ENCODE measurements around the gene BACE1. TPM values are rescaled to one million over a fixed set of nuclear protein-coding genes. Genes with fewer than 3 reads are reported as not detected.

Gene BACE1
- total and polyA plus RNA-seq, 2 of the 13 experiments (the other 11 are each of a cell fraction or from before 2014, with no cell fraction given): 7.5 to 17.9 TPM

DNA sequence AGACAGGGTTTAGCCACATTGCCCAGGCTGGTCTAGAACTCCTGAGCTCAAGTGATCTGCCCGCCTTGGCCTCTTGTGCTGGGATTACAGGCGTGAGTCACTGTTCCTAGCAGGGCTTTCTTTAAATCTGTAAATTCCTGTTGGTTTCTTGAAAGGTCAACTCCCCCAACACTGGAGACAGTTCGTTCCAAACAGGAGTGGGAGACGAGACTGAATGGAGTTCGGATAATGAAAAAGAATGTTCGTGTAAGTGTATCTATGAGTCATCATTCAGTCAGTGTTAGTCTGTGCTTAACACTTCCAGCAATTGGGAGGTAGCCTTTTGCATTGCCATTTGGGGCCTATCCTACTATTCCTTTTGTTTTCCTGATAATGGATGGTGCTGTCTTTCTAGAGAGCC, 34.9 kb downstream of the BACE1 start (continued):
- TF ChIP-seq, protein P1, sequence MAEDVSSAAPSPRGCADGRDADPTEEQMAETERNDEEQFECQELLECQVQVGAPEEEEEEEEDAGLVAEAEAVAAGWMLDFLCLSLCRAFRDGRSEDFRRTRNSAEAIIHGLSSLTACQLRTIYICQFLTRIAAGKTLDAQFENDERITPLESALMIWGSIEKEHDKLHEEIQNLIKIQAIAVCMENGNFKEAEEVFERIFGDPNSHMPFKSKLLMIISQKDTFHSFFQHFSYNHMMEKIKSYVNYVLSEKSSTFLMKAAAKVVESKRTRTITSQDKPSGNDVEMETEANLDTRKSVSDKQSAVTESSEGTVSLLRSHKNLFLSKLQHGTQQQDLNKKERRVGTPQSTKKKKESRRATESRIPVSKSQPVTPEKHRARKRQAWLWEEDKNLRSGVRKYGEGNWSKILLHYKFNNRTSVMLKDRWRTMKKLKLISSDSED (CRISPR knock-in tag; IDR thresholded peaks at IDR 0.05): no peak
- TF ChIP-seq, protein P2, sequence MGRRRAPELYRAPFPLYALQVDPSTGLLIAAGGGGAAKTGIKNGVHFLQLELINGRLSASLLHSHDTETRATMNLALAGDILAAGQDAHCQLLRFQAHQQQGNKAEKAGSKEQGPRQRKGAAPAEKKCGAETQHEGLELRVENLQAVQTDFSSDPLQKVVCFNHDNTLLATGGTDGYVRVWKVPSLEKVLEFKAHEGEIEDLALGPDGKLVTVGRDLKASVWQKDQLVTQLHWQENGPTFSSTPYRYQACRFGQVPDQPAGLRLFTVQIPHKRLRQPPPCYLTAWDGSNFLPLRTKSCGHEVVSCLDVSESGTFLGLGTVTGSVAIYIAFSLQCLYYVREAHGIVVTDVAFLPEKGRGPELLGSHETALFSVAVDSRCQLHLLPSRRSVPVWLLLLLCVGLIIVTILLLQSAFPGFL (CRISPR knock-in tag; IDR thresholded peaks at IDR 0.05): no peak
- TF ChIP-seq, protein P3, sequence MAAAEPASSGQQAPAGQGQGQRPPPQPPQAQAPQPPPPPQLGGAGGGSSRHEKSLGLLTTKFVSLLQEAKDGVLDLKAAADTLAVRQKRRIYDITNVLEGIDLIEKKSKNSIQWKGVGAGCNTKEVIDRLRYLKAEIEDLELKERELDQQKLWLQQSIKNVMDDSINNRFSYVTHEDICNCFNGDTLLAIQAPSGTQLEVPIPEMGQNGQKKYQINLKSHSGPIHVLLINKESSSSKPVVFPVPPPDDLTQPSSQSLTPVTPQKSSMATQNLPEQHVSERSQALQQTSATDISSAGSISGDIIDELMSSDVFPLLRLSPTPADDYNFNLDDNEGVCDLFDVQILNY (CRISPR knock-in tag; conservative IDR thresholded peaks at IDR 0.05): no peak
- TF ChIP-seq ZNF367 (CRISPR knock-in tag; IDR thresholded peaks at IDR 0.05; ENCODE audit: borderline replicate concordance) (no peak), ZNF160 (CRISPR knock-in tag; IDR thresholded peaks at IDR 0.05) (no peak)

DNA sequence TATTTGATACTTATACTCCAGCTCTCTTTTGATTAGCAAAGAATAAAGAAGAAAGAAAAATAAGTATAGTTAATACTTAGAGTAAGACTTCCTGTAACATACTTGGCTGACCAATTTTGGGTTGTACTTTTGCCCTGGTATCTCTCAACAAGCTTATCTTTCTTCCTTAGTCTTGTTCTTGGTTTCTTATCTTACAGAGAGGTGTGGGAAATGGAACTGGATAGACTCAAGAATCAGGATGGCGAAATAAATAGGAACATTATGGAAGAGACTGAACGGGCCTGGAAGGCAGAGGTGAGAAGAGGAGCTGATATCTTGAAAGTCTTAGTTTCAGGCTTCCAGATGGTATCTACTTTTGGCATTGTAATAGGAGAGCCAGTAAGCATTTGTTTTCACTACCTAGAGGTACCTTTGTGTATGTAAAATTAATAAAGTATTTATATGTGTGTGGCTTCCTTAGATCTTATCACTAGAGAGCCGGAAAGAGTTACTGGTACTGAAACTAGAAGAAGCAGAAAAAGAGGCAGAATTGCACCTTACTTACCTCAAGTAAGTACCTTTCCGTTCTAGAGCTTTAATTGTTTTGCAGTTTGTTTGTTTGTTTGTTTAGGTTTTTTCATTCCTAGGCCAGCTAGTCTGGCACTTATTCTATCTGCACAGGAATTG, 36.2 kb downstream of the BACE1 start:
- no peaks in the 10 kb centered on the region for H3K9me3 ChIP-seq (ENCODE audit: low read length)
- H3K27me3 ChIP-seq (ENCODE audit: control insufficient read depth in 1 of 2, insufficient read depth in 2 of 2, low read length in 2 of 2): no peaks in the 10 kb centered on the region
- H2AFZ ChIP-seq (ENCODE audit: low read length): no peak overlapping the region
- H3K4me2 ChIP-seq (ENCODE audit: low read depth, low read length): no peak overlapping the region
- H3K36me3 ChIP-seq (replicated peaks in 1 of 2; ENCODE audit: control insufficient read depth in 1 of 2, insufficient read depth in 2 of 2, low read length in 2 of 2): peaks cover 6 to 31% of the 10 kb centered on the region in 2 experiments
- DNase-seq (ENCODE audit: low spot score) (no peak), ATAC-seq (no peak), FAIRE-seq (no peak)
- H4K20me1 ChIP-seq (ENCODE audit: insufficient read depth, low read length): no peaks in the 10 kb centered on the region
- TF ChIP-seq, protein P4, sequence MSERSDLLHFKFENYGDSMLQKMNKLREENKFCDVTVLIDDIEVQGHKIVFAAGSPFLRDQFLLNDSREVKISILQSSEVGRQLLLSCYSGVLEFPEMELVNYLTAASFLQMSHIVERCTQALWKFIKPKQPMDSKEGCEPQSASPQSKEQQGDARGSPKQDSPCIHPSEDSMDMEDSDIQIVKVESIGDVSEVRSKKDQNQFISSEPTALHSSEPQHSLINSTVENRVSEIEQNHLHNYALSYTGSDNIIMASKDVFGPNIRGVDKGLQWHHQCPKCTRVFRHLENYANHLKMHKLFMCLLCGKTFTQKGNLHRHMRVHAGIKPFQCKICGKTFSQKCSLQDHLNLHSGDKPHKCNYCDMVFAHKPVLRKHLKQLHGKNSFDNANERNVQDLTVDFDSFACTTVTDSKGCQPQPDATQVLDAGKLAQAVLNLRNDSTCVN (CRISPR knock-in tag; IDR thresholded peaks at IDR 0.05; ENCODE audit: borderline replicate concordance): no peak
- TF ChIP-seq CCAR2 (optimal IDR thresholded peaks at IDR 0.05; ENCODE audit: low read depth, low read length): no peak
- ChIA-PET POLR2A (no interaction called here), CTCF (ENCODE audit: low intra/inter-chr PET ratio, low total read pairs) (no interaction called here)
- no peak overlapping the region for H3K9ac ChIP-seq (ENCODE audit: insufficient read depth, low read depth, low read length)
- 97% methylated on average over 4 of the region's 4 CpGs for WGBS (ENCODE audit: low lambda C conversion rate)
- H3K79me2 ChIP-seq (ENCODE audit: insufficient read depth, low read length): no peaks in the 10 kb centered on the region
- in situ Hi-C loops (cut with HindIII; ENCODE audit: extremely low pct_ligation_motif_present, low pct_unique_long_range_greater_than_20kb) (no loop called here), intact Hi-C loops (cut with micrococcal nuclease; ENCODE audit: unreplicated experiment) (no loop called here)
- no peak overlapping the region for H3K27ac ChIP-seq (ENCODE audit: extremely low read length, insufficient read depth, low read length)
- no TSS peak for BruUV-seq (replicated peaks)
- H3K4me3 ChIP-seq (replicated peaks in 1 of 3; ENCODE audit: insufficient read depth in 1 of 3, low read depth in 2 of 3, low read length in 3 of 3): no peak overlapping the region
- peaks cover 8% of the 10 kb centered on the region for H3K4me1 ChIP-seq (ENCODE audit: insufficient read depth, low read length)
